COLO668 (cell line): ENCODE results near the gene KIT.

ENCODE experiments used
- DNase-seq: peaks from one replicate; lab custom pipeline; 2025; ENCODE audit not compliant: unreplicated experiment; lab: John Stamatoyannopoulos, UW

KIT gene

GRCh38 chr4:54695788-54696187 lies 38.0 kb downstream of the KIT start:
- DNase-seq = no peak

- no peak for DNase-seq
Measured at GRCh38 chr4:54696649-54697048, 38.9 kb downstream of the KIT start.

GRCh38 chr4:54700986-54701385 lies 43.2 kb downstream of the KIT start:
- DNase-seq = no peak

- no peak for DNase-seq
Measured at GRCh38 chr4:54703182-54703581, 45.4 kb downstream of the KIT start.

- no peak for DNase-seq
Measured at GRCh38 chr4:54707406-54707805, 49.6 kb downstream of the KIT start.

- no peak for DNase-seq
Measured at GRCh38 chr4:54708339-54709279, 50.9 kb downstream of the KIT start.

- DNase-seq = no peak
Measured at GRCh38 chr4:54709400-54709799, 51.6 kb downstream of the KIT start.

- no peak for DNase-seq
Measured at GRCh38 chr4:54712206-54712605, 54.4 kb downstream of the KIT start.

- no peak for DNase-seq
Measured at GRCh38 chr4:54714631-54715030, 56.9 kb downstream of the KIT start.

GRCh38 chr4:54716478-54717065 lies 58.8 kb downstream of the KIT start:
- DNase-seq = no peak

- no peak for DNase-seq
Measured at GRCh38 chr4:54717694-54718093, 59.9 kb downstream of the KIT start.

- DNase-seq = no peak
Measured at GRCh38 chr4:54719378-54719777, 61.6 kb downstream of the KIT start.

- DNase-seq = no peak
Measured at GRCh38 chr4:54723220-54723619, 65.5 kb downstream of the KIT start.

- DNase-seq = no peak
Measured at GRCh38 chr4:54723820-54724219, 66.1 kb downstream of the KIT start.

GRCh38 chr4:54726907-54727306 lies 69.2 kb downstream of the KIT start:
- no peak for DNase-seq

GRCh38 chr4:54727346-54727745 lies 69.6 kb downstream of the KIT start:
- DNase-seq = no peak

- DNase-seq = no peak
Measured at GRCh38 chr4:54728368-54728767, 70.6 kb downstream of the KIT start.

- DNase-seq = no peak
Measured at GRCh38 chr4:54729256-54729655, 71.5 kb downstream of the KIT start.

GRCh38 chr4:54730581-54730980 lies 72.8 kb downstream of the KIT start:
- DNase-seq = no peak

GRCh38 chr4:54731552-54731951 lies 73.8 kb downstream of the KIT start:
- DNase-seq = no peak

- DNase-seq = no peak
Measured at GRCh38 chr4:54731976-54732375, 74.2 kb downstream of the KIT start.

- DNase-seq = no peak
Measured at GRCh38 chr4:54737421-54737820, 79.7 kb downstream of the KIT start.

- no peak for DNase-seq
Measured at GRCh38 chr4:54741202-54741601, 83.4 kb downstream of the KIT start.
